HG02678 (cell line): ENCODE data around the gene OR51B5.
"Not testable (repeated sequence)": the region's sequence is repeated elsewhere in the genome, so short reads cannot be mapped to it uniquely, and the experiment has no call there.

Experiments used
- ATAC-seq: cut with Tn5 transposase; IDR thresholded peaks from one replicate; pipeline ENCODE4 v1.9.1; 2021; ENCODE audit warnings: mild to moderate bottlenecking, moderate library complexity; ENCODE audit not compliant: unreplicated experiment

The OR51B5 gene

GRCh38 chr11:5336331-5336730, 7.0 kb downstream of the OR51B5 start:
- ATAC-seq: no peak

- no peak for ATAC-seq
Observed at GRCh38 chr11:5335170-5335569, 8.2 kb downstream of the OR51B5 start.

- no peak for ATAC-seq
Observed at GRCh38 chr11:5324197-5324596, 19.1 kb downstream of the OR51B5 start, which contains the start of gene OR51B2. Gene OR51B2 (minus strand): TSS chr11:5324297. CDS start chr11:5324297, 0 bp downstream.

- no peak for ATAC-seq
Observed at GRCh38 chr11:5317292-5317691, 26.0 kb downstream of the OR51B5 start.

- not testable (repeated sequence) for ATAC-seq
Observed at GRCh38 chr11:5313326-5314023, 29.8 kb downstream of the OR51B5 start.

- ATAC-seq: no peak
Observed at GRCh38 chr11:5310423-5310822, 32.9 kb downstream of the OR51B5 start.

GRCh38 chr11:5307256-5308019, 35.9 kb downstream of the OR51B5 start:
- ATAC-seq: no peak

- no peak for ATAC-seq
Observed at GRCh38 chr11:5304046-5304445, 39.3 kb downstream of the OR51B5 start.

- no peak for ATAC-seq
Observed at GRCh38 chr11:5303626-5304025, 39.7 kb downstream of the OR51B5 start.

GRCh38 chr11:5301846-5302245, 41.5 kb downstream of the OR51B5 start, which contains the start of gene OR51B4:
Gene OR51B4 (minus strand): TSS chr11:5301946. CDS start chr11:5301946, 0 bp downstream.
- no peak for ATAC-seq

- ATAC-seq: no peak
Observed at GRCh38 chr11:5300251-5300650, 43.1 kb downstream of the OR51B5 start.

- no peak for ATAC-seq
Observed at GRCh38 chr11:5298451-5298850, 44.9 kb downstream of the OR51B5 start.

GRCh38 chr11:5297721-5298323, 45.5 kb downstream of the OR51B5 start:
- no peak for ATAC-seq

GRCh38 chr11:5294342-5294995, 48.9 kb downstream of the OR51B5 start:
- ATAC-seq: not testable (repeated sequence)

- ATAC-seq: no peak
Observed at GRCh38 chr11:5293028-5293427, 50.3 kb downstream of the OR51B5 start.
